HG02678 (cell line): ENCODE measurements around the gene MXRA7.
"Not testable (repeated sequence)": the region's sequence is repeated elsewhere in the genome, so short reads cannot be mapped to it uniquely, and the experiment has no call there.

Source experiments
- ATAC-seq: cut with Tn5 transposase; IDR thresholded peaks from one replicate; pipeline ENCODE4 v1.9.1; 2021; ENCODE audit warnings: mild to moderate bottlenecking, moderate library complexity; ENCODE audit not compliant: unreplicated experiment

The MXRA7 gene

GRCh38 chr17:76654408-76654807 lies 56.4 kb downstream of the MXRA7 start:
- ATAC-seq: no peak

GRCh38 chr17:76650504-76650903 lies 60.3 kb downstream of the MXRA7 start:
- ATAC-seq: no peak

DNA sequence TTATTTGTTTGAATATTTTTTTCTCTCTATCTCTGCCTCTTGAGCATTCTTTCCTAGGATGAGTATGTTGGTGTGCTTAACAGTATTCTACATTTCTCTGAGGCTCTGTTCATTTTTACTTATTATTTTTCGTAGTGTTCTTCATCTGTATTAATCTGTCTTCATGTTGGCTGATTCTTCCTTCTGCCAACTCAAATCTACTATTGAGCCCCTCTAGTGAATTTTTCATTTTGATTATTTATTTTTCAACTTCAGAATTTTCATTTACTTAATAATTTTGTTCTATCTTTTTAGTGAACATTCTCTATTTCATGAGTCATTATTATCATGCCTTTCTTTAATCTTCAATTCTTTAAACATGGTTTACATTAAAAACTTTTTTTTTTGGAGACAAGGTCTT lies 64.1 kb downstream of the MXRA7 start:
- ATAC-seq: no peak

DNA sequence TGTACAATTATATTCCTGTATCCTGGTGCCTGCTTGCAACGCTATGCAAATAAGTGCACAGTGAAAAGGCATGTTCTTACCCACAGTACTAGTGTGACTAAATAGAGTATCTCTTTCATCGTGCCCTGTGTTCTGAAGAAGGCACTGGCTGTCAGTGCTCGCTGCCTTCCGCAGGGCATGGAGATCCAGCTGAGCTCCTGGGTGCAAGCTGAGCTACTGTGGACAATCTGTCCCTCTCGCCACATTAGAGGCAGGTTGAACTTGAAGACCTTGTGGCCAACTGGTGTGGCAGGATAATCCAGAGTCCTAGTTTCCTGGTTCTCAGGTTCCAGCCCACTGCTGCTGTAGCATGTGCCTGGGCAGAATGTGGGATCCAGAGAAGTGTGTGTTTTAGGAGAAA lies 65.3 kb downstream of the MXRA7 start:
- ATAC-seq: no peak

DNA sequence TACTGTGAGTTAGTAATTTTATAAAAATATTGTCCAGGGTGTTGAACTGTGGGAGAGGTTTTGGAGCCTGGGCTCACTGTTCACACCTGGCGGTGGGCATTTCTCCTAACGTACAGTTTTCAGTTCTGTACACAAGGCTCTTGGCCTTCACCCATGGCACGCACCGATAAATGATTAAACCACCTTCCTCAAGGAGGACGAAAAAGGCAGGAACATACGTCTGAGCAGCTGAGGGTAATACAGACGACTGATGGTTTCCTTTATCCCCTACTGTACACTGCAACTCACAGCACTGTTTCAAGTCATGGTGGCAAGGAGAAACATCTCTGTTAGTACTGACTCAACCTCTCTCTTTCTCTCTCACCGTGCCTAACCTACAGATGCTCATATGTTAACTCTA lies 65.8 kb downstream of the MXRA7 start:
- ATAC-seq: no peak

DNA sequence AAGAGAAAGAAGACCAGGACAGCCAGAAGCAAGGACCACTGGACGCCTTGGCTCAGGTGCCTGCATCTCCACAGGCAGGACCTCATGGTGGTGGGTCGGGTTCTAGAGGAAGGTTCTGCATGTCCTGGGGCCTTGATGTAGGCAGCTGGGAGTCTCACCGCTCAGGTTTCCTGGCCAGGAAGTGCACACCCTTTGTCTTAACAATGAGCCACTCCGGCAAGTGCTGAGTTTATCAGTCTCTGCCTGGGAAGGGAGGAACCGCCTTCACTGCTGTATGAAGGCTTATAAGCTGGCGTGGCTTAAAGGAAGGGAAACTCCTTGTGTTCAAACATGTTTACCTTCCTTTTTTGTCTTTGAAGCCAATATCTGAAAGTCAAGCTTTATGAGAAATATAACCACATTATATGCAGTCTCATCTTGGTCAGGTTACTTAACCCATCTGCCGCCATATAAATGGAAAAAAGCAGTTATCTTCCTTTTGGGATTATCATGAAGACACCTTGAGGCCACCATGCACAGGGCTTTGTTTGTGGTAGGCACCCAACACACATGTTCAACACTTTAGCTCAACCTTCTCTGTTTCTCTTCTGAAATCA lies 67.1 kb downstream of the MXRA7 start, which contains the start of gene ST6GALNAC1:
TSS of gene ST6GALNAC1 (minus strand) at position 205 of the 596 bp plus-strand sequence. CDS start at position 86, 119 bp downstream.
- no peak for ATAC-seq

- ATAC-seq: no peak
These were observed 67.8 kb downstream of the MXRA7 start for GRCh38 chr17:76642994-76643393.

GRCh38 chr17:76642032-76642561 lies 68.7 kb downstream of the MXRA7 start:
- ATAC-seq: no peak

DNA sequence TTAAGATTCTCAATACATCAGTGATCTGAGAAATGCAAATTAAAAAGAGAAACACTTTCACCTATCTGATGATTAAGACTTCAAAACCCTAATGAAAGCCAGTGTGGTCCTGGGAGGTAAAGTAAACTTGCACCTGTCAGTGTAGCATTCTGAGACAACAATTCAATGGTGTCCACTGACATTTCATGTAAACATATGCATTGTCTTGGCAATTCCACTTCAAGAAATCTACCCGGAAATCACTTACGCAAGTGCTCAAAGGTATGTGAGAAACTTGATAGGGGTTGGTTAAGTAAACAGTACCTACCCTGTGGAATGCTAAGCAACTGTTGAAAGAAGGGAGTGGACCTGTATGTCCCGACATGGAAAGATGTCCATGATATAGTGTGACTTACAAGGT lies 69.3 kb downstream of the MXRA7 start:
- ATAC-seq: no peak

DNA sequence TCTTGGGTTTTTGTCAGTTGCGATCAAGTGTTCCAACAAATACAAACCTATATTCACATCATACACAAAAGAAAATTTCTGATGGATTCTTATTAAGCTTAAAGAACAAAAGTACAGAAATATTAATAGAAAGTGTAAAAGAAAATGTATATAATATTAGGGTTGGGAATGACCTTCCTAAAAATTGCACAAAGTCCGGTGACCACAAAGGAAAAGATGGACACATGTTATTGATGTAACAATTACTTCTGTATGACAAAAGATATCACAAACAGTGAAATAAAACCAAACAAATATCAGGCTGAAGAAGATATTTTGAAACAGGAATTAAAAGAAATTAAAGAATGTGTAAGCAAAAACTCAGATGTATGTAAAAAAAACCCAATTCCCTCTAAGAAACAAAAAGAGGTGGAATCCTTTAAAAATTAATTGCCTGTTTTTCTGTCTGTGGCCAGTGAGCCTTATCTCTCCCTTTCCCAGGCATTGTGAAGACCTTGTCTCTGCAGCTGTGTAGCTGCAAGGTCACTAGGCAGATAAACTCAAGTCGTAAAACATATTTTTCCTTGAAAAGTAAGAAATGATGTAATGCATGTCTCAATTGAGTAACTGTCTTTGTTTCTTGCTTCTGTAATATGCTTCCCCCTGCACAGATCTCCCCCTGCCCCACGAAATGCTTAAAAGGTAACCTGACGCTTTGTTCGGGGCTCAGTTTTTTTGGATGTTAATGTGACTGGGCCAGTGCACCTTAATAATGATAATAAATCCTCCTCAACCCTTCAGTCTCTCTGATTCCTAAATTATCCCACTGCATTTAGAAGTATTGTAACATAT lies 70.0 kb downstream of the MXRA7 start:
- ATAC-seq: no peak

DNA sequence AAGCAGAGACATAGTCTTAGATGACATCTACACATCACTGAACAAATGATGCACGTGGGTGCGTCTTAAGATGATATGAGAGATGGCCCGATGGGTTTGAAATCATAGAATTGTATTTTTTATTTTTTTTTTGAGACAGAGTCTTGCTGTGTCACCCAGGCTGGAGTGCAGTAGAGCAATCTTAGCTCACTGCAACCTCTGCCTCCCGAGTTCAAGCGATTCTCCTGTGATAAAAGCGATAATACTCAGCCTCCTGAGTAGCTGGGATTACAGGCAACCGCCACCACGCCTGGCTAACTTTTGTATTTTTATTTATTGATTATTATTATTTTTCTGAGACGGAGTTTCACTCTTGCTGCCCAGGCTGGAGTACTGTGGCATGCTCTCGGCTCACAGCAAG lies 72.5 kb downstream of the MXRA7 start:
- no peak for ATAC-seq

GRCh38 chr17:76636486-76637206 lies 74.1 kb downstream of the MXRA7 start:
- ATAC-seq: not testable (repeated sequence)

GRCh38 chr17:76635659-76636360 lies 75.0 kb downstream of the MXRA7 start:
- no peak for ATAC-seq

- no peak for ATAC-seq
These were observed 75.7 kb downstream of the MXRA7 start for GRCh38 chr17:76635039-76635438.

DNA sequence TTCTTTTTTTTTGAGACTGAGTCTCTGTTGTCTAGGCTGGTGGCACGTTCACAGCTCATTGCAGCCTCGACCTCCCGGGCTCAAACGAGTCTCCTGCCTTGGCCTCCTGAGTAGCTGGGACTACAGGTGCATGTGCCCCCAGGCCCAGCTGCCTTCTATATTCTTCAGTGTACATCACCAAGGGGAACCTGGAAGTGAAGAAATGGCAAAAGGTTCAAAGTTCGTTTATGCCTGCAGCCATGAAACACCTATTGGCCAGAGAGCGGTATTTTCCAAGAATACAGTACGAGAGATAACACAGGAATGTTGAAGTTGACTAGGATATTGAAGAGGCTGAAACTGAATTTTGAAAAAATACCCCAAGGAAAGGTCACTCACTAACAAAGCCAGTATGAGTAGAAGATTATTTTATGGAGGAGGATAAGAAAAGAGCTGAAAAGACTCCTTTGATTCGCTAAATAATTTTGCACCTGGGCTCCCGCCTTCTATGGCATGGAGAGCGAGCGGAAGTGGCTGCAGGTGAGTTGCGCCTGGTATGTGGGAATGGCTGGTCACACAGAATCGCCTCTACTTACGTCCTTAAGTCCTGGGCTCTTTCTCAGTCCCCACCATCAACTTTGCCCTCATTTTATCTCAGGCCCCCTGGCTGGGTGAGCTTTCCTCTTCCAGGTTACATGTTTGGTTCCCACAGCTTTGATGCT lies 77.0 kb downstream of the MXRA7 start:
- no peak for ATAC-seq

DNA sequence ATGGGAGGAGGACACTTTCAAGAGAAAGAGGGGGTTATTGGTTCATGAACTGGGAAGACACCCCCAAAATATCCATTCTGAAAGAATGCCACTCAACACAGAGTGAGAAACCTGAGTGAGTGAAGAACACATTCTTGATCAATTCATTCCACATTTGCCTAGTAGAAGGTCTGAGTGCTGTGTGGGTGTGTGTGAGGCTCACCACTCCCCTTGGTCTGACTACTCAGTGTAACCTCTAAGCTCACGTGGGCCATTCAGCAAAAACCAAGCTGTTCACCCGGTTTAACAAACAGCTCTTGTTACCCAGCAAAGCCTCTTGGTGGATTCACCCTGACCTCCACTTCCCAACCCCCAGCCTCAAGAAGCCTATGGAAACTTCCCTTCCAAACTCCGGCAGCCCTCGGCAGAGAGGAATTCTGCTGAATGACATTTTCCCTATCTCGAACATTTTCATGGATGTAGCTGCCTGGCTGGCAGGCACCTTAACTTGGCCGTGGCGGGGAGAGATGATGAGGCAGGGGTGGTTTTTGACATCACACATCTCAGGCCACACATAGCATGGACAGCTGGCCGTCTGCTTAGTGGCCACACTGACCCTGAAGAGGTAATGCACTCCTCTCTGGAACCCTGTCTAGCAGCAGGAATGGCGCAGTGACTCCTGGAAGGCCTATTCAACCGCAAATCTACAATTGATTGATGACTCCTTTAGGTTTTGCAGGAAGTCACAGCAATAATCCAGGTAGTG lies 78.8 kb downstream of the MXRA7 start:
- no peak for ATAC-seq

DNA sequence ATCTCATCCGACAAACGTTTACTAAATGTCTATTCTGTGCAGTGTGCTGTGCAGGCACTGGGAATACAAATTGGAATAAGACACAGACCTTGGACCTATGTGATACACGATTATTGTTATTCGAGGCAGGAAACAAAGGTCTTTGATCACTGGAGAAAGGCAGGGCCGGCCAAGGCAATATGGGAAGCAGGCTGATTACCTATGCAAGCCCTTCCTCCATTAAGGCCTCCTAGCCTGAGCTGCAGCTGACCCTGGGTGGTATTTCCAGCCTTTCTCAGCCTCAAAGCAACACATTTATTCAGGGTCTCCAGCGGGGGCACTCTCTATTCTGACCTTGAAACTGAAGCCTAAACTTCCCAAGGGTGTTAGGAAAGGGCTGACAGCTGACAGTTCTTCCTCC lies 80.6 kb downstream of the MXRA7 start:
- ATAC-seq: no peak
